GM18508 (cell line): ENCODE results near the gene ADAMTS2.
"Not testable (repeated sequence)": the region's sequence is repeated elsewhere in the genome, so short reads cannot be mapped to it uniquely, and the experiment has no call there.

Source experiments
- ATAC-seq: cut with Tn5 transposase; IDR thresholded peaks from one replicate; pipeline ENCODE4 v1.9.1; 2021; ENCODE audit warnings: moderate number of reproducible peaks; ENCODE audit not compliant: insufficient read depth, unreplicated experiment

ADAMTS2 gene

DNA sequence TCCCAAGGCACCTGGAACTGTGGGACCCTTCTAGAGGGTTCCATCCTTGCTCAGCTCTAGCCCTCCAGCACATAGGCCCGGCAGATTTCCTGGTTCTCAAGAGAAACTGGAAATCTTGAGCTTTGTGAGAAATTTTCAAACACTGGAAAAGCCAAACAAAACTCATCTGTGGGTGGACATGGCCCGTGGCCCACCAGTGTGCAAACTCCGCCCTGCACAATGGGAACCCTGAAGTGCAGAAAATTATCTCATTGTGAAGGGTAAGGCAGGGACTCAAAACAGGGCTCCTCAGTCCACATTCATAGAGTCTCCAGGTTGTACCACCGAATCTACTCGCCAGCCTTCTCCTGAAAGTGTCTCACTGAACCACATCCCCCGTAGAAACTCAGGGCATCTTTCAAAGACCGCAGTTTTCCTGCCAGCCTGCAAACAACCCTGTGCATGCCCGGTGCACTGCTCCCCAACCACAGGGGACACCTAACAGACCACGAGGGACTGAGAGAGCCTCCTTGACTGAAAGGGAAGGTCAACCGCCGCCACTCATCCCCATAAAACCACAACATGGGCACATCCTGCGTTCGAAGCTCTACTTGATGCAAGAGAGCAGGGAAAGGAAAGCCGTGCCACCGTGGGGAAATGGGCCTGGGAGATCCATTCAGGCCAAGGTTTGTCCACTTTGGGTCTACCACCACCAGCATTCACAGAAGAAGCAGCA lies 18.1 kb downstream of the ADAMTS2 start:
- no peak for ATAC-seq

DNA sequence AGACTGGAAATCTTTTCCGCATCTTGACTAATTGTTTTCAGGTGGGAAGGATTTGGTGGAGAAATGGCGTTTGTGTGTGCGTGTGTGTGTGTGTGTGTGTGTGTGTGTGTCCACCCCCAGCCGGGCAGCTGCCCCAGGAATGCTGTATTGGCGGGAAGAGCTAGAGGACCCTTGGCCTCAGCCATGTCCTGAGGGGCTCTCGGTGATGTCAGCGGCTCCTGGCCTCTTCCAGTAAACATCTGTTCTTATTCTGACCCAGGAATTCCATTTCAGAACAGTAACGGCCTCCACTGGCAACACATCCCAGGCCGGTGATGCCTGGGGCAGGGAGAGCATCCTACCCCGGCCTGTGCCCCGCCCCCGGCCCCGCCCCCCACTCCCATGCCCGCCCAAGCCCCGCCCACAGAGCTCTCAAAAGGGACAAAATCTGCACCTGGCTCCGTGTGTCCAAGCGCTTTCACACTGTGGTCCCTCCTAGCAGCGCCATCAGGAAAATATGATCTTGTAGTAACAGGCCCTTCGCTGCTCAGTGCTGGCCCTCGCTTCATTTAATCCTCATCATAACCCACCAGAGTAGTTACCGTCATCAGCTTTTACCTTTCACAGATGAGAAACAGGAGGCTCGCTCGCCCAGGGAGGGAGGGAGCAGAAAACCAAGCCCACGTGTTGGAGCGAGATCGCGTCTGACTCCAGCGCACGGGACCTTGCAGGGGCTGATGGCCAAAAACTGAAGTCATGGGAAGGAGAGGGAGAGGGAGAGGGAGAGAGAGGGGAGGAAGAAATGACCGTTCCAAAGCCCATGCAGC lies 18.9 kb downstream of the ADAMTS2 start:
- ATAC-seq = no peak

DNA sequence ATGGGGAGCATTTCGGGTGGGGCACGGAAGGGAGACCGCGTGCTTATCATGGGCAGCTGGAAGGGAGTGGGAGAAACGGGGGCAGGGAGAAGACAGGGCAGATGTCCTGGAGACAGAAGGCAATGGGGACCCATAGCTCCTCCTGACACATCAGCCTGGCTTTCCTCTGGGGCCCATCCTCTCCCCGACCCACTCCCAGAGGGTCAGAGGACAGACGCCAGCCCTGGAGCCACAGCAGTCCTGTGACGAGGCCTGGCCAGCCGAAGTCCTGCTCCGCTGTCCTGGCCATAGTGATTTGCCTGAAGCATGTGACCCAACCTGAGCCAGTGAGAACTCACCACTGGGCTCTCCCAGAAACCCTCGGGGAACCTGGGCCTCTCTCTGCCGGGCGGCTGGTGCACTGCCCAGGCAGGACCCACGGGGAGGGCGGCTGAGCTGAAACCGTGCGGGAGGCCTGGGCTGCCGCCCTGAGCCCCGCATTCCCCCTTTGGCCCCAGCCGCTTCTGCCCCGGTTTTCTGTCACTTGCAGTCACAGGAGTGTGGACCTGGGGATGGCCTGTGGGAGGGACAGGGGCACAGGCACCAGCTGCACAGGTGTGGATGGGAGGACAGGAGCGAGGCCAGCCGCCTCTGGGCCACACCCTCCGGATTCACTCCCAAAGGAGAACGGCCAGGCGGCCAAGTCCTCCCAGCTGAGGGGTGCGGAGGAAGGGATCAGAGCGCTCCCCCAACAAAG lies 19.8 kb downstream of the ADAMTS2 start:
- no peak for ATAC-seq

DNA sequence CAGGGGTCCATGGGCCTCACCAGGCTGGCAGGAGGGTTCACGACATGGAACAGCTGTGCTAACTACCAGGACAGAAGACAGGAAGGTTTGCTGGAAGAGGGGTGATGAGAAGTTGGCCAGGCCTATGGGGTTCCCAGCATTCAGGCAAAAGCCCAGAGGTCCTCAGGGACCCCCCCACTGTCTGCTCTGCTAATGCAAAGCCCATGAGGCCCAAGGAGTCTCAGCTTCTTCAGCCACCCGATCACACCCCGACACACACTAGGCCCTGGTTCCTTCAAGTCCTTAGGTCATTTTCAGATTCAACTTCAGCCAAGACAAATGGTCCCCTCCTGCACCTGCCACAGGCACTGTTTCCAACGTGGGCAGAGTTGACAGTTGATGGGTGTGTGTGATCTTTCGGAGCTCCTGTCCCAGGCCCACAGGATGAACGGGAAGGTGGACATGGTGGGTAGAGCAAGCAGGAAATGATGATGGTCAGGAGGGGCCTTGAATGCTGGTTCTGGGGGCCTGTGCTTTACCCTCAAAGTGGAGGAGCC lies 20.4 kb downstream of the ADAMTS2 start:
- no peak for ATAC-seq

DNA sequence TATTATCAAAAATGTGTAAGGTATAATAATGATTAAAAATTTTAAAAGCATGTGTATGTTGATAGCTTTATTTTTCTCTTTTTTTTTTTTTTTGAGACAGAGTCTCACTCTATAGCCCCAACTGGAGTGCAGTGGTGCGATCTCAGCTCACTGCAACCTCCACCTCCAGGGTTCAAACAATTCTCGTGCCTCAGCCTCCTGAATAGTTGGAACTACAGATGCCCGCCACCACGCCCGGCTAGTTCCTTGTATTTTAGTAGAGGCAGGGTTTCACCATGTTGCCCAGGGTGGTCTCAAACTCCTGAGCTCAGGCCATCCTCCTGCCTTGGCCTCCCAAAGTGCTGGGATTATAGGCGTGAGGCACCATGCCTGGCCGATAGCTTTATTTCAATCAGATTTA lies 20.9 kb downstream of the ADAMTS2 start:
- ATAC-seq = not testable (repeated sequence)

DNA sequence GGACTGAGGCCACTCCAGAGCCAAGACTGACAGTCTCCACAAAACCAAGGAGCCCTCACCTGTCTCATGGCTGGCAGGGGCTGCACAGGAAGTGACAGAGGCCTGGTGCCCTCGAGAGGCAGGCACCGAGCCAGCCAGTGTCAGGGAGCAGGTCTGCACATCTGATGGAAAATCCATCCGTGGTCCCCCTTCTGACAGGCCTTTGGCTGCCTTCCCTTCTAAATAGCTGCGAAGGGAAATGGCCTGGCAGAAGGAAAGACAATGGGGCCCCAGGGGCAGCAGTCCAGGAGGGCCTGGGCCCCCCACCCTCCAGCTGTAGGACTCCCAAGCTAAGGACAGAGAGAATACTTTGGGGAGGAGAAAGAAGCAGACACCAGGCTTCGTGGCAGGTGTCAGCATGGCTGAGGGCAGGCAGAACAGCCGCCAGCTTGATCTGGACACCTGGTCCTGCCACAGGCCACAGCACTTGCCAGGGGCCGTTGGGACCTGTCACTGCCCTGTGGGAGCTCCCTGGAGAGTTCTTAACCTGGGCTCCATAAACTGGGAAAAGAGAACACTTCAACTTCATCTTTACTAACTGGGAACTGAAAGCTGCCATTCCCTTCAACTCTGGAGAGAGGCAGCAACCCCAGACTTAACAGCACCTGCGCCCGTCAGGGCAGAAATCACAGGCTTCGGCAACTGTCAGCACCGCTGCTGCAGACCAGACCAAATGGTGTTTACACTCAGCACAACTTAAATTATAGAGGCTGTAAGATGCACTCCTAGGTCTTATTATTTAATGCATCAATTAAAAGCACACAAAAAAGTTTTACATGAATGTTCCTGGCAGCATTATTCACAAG lies 22.0 kb downstream of the ADAMTS2 start:
- no peak for ATAC-seq

DNA sequence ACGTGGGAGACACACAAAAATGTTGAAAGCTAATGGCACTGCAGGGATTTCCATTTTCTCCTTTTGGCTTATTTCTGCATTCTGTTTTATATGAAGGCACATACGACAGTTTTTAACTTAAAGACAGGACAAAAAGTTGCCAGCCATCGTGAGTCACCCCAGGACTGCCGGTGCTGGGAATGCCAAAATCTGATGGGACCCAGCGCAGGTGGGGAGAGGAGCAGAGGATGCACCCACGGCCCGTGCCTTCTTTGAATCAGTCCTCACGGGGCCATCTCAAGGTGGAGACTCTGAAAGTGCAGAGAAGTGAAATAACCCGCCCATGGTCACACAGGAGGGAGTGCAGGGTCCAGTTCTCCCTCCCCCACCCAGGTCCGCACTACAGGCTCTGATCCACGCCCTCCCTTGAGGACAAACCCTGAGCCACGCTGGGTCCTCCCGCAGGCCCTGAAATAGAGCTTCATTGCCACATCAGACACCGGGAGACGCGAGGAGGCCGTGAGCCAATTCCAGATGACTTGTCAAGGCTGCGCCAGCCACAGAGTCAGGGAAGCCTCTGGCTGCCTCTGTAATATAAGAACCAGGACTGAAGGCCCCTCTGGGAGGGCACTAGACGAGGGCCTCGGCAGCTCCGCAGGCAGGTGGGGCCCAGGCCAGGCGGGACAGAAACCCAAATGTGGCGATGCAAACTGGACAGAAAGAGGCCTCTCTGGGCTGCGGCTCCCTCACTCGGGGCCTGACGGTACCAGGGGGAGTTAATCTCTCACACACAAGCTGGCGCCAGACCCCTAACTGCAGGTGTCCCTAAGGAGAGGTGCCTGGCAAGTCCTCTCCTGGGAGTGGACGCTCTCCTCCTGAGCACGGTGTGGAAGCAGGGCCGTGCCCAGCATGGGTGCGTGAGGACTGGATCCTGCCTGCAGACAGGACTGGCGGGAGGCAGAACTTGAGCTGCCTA lies 22.9 kb downstream of the ADAMTS2 start:
- no peak for ATAC-seq

DNA sequence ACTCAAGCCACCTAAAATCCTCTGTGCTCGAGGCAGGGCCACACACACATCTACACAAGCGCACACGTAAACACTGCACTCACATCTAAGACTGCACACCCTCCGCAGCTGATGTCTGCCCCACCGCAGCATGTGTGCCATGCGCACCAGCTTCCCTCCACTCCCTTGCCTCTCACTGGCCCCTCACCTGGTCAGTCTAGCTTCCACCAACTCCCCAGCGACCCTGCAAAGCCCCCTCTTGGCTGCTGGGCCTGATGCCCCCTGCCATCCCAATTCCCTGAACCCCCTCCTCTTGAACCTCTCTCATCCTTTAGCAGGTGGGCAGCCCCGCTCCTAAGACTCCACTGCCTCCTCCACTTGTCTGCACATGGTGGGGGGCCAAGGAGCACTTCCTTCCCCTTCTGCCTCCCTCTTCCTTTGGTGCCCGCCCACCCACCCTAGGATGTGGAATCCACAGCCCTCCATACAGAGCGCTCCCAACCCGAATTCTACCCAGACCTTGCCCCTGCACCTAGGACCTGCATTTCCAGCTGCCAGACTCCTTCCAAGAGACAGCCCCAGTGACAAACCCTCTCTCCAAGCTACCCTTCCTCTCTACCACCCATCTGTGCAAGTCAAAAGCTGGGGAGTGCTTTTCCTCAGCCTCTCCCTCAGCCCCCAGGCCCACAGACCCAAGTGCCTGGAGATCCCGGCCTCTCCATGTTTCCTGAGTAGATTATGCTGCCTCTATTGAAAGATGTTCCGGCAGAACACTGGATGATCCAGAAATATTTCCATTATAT lies 23.9 kb downstream of the ADAMTS2 start:
- no peak for ATAC-seq

DNA sequence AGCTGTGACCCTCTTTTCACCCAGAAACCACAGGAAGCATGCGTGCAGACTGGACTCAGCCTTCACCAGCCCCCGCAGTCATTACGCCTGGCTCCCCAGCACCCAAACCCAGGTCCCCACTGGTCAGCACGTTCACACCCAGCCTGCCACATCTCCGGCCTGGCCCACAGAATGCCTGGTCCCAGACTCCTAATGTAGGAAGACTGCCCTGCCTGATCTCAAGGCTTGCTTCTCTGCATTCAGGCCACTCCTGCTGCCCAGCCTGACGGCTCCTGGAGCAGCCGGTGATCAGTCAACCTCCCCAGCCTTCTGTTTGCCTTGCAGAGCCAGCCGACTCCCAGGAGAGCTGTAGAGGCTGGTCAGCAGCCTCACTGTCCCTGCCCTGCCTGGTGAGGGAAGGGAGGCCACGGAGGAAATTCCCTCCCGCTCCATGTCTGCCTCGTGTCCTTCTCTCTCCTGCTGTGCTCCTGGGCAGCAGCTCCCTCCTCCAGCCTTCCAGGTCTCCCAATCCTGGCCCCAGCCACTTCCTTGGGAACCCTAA lies 25.4 kb downstream of the ADAMTS2 start:
- no peak for ATAC-seq

DNA sequence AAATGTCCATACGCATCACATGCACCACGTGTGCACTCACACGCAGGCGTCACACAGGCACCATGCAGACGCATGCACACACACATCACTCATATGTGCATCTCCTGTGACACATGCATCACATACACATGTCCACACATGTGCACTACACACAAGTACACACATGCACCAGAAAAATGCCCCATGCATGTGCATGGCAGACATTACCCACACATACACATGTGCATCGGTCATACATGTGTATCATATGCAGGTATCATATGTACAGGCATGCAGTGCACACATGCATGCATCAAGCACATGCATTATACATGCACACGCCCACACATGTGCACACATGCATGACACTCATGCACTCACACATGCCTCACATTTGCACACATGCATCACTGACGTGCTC lies 26.1 kb downstream of the ADAMTS2 start:
- no peak for ATAC-seq

DNA sequence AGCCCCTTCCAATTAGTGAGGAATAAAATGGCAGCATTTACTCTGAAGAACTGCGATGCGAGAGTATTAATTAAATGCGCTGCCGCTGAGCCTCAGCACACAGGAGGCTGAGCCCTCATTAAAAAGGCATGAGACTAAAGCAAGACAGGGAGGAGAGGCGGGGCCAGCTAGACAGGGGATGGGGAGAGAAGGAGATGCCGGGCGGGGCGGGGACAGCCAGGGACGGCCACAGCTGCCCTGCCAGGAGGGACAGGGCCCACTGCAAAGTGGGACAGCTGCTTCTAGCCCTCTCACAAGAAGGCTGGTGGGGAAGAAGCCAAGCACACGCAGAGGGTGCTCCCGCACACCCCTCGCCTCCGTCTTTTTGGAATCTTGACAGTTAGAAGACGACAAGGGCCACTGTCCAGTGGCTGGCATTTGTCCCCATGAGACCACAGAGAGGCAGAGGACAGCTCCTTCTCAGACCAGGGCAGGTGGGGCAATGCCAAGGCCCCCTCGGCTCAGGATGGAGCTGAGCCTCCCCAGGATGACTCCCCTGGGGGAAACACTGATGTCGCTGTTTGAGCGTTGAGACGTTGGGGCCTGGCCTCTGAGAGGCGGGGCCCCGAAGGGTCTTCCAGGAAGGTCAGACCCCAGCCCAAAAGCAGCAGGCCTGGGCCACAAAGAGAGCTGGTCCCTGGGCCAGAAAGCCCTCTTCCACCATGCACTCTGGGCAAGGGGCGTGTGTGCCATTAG lies 26.9 kb downstream of the ADAMTS2 start:
- no peak for ATAC-seq

DNA sequence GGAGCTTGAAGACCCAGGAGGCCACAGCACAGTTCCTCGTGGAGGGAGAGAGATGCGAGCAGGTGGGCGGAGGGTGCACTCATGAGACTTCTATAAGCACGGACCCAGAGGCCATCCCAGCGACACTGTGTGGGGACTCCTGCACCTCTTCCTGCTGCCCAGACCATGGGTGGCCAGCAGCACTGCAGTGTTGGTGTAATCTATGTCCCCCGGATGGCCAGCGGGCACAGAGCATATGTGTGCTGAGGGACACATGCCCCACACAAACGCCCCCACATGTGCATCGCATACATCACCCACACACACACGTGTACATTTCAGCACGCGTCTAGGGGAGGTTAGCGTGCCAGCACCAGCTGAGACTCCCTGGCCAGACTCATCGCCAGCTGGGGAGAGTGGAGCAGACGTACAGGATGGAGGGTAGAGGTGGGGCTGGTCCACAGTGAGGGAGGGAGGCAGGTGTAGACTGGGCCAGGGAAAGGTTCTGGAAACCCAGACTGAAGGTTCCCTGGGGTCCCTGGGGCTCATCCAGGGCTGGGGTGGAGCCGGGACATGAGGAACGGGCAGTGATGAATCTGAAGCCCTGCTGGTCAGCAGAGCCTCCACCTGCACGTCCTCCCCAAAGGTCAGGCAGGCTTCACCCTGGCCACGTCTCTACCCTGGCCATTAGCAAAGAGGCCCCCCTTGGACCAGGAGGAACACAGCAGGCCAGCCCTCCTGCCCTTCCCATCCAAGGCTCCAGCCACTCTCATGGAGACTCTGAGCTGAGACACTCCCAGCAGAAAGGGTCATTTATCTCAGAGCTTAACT lies 27.6 kb downstream of the ADAMTS2 start:
- ATAC-seq = no peak

DNA sequence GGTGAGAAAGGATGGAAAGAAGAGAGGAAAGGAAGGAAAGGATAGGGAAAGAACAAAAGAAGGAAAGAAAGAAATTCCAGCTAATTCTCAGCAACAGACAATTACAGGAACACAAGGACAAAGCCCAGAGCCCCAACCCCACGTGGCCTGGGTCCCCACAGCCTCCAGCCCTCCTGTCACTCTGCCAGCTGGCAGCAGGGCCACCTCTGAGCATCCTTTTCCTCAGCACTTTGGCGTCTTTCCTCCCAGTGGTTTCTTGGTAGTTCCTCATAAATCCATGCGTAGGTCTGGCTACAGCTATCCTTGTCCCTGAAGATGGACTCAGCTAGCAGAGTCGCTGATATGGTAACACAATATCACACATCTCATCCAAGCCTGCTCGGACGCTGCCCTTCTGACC lies 28.3 kb downstream of the ADAMTS2 start:
- ATAC-seq = no peak

DNA sequence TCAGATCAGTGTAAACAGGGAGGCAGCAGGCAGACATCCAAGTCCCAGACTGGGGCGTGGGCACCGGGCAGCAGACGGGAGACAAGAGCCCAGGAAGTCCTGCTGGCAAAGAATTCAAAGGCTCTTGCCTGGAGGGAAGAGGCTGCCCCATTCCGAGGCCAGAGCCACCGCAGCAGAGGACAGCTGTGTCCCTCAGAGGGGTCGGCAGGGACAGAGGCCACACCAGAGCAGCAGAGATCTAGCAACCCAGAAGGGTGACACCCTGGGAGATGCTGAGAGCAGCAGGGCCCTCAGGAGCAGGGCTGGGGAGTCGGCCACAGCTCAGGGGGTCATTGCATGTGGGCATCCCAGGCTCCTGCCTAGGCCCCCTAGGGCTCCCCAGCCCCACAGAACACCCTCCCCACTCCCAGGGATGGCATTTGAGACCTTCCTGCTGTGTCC lies 29.1 kb downstream of the ADAMTS2 start:
- ATAC-seq = no peak

DNA sequence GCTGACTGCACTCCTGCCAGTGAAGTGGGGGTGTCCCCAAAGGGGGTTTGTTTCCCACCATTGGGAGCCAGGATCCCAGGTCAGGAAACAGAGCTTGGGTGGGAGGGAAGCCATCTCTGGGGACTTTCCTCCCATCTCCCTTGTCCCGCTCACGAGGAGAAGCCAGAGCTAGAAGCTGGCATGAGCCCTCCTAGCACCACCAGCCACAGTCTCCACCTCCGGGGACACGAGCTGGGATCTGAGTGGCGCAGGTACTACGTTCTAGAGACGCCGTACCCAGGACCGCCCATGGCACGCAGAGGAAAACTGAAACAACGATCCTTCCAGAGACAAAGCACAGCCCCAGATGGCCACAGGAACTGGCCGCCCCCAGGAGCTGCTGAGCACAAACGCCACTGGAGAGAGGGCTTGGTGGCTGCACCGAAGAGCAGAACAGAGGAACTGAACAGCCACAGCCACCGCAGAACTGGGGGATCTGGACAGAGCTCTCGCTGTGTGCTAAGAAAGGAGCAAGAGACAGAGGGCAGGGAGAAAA lies 29.8 kb downstream of the ADAMTS2 start:
- ATAC-seq = no peak
